Activated CD4-positive, CD25-positive, alpha-beta regulatory T cell treated with anti-CD3 and anti-CD28 coated beads, Interleukin-2, amount 50 U/mL, for 72 hours (primary cell): ENCODE data around the gene PEMT.

Experiments used
- DNase-seq: peaks from one replicate; pipeline ENCODE4 v3.0.0; 2021

Gene PEMT

DNA sequence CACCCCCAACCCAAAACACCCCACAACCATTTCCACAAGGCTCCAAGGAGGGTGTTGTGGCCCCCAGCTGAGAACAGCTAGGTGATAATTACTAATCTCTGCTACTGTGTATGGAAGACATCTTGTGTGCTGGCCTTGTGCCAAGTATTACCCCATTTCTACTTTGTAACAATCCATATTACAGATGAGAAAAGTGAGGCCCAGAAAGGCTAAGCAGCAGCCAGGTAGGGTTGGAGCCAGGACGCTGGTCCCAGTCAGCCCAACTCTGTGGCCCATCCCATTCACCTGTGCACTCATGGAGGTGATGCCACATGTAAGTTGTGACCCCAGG is 12.4 kb upstream of the PEMT start:
- no peak for DNase-seq

DNA sequence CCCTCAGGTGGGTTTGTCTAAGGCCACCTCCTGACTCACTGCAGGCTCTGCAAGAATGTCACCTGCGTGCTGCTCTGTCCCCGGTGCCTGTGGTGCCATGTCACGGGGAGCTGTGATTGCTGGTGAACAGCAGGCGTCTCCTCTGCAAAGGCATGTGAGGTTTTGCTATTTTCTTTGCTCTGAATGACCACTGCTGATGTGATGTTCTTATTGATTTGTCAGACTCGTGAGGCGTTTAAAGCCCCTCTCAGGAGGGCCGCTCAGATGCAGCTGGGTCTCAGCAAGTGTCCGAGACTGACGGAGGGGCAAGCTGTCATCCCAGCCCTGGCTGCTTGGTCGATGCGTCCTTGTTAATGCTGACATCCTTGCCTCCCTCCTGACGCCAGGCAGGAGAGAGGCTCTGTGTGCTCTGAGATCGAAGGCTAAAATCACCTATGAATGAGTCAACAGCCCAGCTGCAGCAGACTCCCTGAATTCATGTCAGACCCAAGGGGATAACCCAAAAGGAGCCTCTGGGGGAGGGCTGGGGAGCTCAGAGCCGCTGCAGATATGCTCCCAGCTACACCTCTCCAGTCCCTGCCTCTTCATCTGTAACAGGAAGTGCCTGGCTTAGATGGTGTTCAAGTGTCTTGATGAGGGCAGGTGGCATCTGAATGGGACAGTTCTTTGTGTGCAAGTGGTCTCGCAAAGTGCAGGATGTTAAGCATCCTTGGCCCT is 11.8 kb upstream of the PEMT start:
- DNase-seq = no peak

DNA sequence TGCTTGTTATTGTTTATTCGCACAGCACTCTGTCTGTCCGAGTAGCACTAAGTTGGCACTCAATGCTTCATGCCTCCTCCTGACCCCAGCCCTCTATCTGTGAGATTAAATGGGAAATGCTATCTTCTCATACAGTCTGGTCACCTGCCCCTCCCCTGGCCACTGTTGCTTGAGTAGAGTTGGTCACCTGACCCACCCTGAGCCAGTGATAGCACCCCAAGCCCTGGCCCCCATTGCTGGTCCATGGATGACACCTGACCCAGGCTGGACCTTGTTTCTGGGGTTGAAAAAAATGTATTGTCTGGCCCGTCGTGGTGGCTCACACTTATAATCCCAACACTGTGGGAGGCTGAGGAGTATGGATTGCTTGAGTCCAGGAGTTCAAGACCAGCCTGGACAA is 8.5 kb upstream of the PEMT start:
- no peak for DNase-seq

DNA sequence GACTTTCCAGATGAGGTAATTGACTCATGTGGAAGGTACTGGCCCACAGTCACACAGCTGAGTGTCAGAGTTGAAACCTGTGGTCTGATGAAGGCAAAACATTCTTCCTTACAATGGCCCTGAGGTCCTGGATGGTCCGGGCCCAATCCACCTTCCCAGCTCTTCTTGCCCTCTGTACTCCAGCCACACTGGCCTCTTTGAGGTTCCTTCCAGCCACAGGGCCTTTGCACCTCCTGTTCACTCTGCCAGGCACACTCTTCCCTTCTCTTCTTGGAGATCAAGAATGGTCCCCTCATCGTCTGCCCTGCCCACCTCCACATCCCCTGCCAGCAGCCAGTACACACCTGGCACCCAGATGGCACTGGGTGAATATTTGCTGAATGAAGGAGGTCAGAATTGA is 6.5 kb upstream of the PEMT start:
- DNase-seq = no peak

DNA sequence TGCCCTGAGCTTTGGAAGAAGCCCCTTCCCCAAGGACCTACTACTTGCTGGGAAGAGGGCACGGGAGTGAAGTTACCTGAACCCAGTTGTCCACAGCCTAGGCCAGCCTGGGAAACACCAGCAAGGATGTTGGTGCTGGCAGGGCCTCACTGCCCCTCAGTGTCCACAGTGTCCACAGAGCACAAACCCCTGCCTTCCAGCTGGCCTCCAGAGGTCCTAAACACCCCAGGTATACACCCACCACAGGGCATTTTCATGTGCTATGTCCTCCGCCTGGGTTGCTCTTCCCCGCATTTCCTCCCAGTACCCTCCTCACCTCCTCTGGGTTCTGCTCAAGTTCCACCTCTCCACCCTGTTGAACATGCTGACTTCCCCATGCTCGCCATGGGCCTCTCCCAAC is 4.2 kb upstream of the PEMT start:
- no peak for DNase-seq

DNA sequence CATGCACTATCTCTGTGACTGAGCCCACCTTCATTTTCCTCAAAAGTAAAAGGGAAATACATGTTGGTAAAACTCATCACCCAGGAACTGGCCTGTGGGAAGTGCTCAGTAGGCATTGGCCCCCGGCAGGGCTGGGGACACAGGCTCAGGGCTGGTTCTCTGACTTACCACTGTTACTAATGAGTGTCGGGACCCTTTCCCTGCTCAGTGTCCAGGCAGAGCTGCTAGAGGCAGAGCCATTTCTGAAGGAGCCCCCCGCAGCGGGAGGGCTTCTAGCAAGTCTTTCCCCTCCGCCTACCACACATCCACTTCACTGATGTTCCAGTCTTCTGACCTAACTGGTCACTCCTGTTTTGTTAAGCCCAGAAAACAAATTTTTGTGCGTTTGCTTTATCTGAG is 1.7 kb upstream of the PEMT start:
- no peak for DNase-seq

DNA sequence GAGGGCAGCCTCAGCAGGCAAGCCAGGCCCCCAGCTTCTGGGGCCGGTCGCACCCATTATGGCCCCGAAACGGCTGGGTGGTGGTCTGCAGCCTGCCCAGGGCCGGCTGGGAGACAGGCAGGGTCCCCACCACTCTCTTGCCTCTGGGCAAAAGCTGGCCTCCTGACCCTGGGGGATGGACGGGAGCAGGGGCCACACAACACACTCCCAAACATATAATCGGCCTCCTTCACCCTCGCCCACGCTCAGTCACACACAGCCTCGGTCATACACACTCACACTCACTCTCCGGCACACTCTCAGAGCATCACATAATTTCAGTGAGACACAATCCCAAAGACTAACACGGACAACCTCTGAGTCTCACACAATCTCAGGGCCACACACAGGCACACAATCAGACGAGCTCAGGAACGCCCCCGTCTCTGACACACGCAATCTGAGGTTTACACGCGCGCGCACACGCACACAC is 589 bp downstream of the PEMT start:
- DNase-seq = no peak

DNA sequence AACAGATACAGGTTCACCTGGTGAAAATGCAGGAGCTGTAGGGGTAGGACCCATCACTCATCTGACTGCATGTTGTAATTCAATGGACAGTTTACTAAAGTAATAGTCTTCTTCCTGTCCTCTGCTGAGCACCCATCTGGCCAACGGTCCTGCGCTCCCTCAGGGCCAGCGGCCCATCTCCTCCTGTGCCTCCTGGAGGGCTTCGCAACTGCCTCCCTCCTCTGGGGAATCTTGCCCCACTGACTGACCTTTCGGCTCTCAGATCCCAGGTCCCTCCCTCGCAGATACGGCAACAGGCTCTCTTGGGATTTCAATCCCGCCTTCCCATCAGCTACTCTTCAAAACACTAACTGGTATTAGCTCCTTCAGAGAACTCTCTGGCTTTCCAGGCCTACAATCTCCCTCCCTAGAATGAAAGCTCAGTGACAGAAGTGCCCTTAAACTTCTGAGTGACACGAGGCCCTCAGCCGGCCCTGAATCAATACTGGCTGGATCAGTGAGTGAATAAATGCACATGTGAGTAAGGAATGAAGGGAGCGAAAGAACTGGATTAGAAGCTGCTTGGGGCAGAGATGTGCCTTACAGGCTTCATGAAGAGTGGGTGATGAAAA is 1.3 kb downstream of the PEMT start:
- DNase-seq = no peak

DNA sequence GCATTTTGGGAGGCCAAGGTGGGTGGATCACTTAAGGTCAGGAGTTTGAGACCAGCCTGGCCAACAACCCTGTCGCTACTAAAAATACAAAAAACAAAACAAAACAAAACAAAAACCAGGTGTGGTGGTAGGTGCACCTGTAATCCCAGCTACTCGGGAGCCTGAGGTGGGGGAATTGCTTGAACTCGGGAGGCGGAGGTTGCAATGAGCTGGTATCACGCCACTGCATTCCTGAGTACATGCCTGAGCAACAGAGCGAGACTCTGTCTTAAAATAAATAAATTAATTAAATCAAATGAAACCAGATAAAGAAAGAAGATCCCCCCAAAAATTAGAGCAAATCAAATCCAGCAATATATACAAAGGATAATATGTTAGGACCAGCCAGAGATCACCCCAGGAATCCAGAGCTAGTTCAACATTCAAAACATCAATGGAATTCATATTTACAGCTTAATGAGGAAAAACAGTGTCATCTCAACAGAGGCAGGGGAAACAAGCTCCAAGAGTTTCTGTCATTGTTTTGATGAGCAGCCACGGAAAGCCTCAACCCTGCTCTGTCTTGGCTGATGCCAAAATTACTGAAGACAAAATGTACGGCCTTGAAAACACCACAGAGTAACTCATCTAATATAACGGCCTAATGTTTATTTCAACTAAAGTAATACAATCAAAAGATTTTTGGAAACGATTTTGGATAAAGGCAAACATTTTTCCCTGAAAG is 3.7 kb downstream of the PEMT start:
- no peak for DNase-seq

DNA sequence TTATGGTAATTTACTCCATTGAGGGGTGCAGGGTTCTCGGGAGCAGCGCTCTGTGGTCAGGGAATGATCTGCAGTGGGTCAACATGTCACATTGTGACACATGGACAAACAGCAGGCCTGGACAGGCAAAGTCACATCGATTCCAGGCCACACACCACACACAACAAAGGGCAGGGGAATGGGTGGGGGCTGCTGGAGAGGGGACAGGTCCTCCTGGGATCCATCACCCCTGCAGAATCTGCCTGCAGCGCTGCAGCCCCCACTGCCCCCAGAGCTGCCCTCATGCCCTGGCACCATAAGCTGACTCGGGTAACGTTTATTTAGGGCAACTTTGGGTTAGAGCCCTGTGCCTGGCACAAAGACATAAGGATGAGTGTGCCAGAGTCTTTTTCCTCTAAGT is 9.1 kb downstream of the PEMT start:
- no peak for DNase-seq

DNA sequence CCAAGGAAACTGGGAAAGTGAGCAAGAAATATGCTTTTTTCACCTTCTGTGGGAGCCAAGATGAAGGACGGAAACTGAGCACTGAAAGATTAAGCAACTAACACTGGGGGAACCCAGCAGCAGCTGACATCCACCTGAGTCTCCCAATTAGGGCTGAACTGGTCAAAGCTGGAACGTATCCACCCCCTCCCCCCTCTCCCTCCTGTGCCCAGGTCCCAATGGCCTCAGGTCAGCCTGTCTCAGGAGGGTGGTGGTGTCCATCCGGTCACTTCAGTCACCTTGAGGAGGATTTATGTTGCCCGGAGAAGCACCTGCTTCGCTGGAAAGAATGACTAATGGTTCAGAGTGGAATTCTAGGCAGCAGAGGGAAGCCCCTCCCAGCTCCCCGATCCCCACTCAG is 10.0 kb downstream of the PEMT start:
- DNase-seq = no peak

DNA sequence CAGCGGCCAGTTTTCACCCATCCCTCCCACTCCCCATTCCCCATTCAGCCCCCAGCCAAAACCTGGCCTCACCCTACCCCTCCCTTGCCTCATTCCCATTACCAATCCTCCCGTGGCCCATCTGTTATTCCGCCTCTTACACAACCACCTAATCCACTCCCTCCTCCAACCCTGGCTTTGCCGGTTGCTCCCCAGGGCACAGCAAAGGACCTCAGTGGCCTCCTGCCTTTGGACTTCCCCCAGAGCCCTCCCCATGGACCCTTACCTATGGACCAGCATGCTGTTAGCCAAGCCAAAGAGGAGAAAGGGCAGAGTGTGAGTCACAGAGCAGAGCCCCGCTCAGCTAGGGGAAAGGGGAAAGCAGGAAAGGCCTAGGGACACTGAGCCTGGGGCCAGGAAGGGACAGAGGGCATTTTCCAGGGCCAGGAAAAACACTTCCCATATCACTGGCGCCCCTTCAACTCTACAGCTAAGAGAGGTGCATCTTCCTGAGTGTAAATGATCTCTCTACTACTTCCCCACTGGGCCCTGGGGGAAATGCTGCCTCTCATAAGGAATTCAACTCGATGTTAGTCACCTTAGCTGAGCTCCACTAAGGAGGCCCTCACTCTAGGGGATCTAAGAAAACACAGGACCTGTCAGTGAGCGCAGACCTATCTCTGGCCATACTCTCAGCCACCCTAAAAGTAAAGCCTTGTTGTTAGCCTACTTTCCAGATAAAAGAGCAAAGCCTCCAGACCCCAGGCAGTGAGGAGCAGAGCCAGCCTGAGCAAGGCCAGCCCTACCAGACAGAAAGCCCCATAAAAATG is 10.6 kb downstream of the PEMT start:
- no peak for DNase-seq

DNA sequence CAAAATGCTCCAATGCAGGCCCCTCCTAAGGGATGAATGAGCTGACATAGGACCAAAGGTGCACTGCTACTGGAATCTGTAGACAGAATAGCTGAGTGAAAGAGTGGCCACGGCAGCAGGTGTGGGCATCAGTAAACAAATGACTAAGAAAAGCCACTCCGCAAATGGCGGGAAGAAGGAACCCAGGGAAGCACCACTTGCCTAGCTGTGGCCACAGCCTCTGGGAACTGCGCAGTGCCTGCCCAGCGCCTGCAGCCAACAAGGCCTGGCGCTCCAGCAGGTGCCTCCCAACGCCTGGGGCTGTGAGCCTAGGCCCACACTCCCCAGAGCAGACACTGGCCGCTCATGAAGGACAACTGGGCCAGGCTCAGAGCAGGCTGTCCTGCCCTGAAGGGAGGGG is 11.8 kb downstream of the PEMT start:
- no peak for DNase-seq

DNA sequence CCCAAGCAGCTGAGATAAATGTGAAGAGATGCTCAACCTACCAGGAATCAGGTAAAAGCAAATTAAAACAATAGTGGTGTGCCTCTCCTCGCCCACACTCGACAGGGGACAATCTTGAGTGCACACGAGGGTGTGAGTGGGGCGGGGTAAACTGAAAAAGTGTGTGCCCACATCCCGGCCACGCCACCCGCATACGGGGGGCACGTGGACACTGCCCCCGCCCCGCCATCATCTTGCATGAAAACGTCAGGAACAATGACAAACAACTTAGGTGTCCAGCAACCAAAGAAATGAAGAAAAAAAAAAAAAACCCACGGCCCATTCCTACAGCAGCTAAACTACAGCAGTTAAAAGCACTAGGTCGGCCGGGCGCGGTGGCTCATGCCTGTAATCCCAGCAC is 14.1 kb downstream of the PEMT start:
- DNase-seq = no peak

DNA sequence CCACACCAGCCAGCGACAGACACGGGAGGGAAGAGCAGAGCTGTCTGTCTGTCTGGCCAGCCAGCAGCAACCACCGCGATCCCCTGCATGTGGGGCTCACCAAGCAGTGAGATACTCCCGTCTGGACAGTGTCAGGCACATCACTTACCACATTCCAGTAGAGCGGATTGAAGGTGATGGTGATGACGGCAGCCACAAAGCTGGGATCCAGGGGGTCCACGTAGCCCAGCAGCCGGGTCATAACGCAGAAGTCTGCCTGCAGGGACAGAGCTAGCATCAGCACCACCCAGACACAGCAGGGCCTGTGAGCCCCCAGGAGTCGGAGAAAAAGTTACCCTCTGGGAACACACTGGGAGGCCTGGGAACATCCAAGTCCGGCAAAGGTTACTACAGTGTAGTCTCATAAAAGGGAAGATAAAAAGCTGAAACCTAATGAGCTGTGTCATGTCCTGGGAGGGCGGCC is 14.7 kb downstream of the PEMT start:
- no peak for DNase-seq

DNA sequence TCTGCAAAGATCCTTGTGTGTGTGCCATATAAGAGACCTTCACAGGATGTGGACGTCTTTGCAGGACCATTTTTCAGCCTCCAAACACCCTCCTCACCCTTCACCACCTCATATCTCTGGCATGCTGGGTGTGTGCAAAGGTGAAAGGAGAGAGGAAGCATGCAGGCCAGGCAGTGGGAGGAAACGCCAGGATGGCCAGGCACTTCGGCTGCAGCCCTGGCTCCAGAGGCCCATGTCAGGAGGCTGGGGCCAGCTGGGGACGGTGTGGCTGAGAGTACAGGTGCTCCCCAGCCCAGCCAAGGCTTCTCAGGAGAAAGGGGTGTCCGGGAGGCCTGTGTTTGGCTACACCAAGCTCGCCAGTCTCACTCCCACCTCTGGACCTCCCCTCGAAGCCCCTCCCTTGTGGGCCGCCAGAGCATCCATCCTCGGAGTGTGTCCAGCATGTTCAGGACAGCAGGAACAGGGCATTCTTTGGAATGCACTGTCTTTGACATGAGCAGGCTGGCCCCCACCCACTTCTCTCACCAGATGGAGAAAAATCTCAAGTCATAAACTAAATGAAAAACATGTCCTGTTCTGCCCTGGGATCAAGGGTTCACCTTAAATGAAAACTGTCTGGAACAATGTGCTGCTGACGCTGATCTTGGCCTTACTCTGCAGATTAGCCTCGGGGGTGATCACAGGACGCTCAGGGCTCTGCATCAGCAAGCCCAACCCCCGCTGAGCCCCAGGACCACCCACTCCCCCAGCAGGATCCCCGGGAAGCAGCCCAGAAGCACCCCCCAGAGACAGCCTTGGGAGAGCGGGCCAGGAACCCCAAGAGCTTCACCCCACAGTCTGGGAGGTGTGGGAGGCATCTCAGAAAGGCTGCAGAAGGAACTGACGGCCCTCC is 15.9 kb downstream of the PEMT start:
- DNase-seq = no peak

DNA sequence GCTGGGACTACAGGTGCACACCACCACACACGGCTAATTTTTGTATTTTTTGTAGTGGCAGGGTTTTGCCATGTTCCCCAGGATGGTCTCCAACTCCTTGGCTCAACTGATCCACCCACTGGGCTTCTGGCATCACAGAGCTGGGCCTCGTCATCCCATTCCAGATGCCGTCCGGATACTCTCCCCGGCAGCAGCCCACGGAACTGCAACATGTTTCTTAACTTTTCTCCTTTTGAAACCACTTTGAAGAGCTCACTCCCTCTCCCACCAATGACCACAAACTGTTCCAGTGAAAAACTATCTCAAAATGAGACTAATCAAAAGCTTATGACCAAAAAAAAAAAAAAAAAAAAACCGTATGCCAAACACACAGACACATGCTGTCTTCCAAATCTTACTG is 17.6 kb downstream of the PEMT start:
- DNase-seq = no peak

DNA sequence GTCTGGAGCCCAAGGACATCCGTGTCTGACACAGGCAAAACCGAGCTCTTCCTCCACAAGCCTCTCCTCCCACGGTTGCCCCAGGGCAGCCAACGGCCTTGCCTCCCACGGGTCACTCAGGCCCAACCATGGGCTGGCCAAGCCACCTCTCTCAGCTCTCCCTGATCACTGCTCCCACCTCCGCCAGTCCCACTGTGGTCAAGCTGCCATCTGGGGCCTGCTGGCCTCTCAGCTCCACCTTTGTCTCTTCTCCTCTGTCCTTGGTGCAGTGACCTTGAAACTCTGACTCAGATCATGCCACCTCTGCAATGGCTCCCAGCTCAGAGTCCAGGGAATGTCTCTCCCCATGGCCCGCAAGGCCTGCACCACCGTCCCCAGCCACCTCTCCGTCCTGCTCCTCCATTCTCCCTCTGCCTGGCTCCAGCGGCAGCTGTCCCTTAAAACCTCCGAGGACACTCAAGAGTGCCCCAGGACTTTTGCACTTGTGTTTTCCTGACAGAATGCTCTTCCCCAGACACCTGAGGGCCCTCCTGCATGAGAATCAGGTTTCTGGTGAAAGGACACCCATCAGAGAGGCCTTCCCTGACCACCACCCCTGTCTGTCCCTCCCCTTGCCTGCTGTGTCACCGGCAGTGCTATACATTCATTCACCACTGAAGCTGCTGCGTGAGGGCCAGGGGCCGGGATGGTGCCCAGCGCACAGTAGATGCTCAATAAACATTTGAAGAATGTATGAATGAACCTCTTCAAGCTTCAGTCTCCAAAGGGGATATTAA is 19.3 kb downstream of the PEMT start:
- no peak for DNase-seq

DNA sequence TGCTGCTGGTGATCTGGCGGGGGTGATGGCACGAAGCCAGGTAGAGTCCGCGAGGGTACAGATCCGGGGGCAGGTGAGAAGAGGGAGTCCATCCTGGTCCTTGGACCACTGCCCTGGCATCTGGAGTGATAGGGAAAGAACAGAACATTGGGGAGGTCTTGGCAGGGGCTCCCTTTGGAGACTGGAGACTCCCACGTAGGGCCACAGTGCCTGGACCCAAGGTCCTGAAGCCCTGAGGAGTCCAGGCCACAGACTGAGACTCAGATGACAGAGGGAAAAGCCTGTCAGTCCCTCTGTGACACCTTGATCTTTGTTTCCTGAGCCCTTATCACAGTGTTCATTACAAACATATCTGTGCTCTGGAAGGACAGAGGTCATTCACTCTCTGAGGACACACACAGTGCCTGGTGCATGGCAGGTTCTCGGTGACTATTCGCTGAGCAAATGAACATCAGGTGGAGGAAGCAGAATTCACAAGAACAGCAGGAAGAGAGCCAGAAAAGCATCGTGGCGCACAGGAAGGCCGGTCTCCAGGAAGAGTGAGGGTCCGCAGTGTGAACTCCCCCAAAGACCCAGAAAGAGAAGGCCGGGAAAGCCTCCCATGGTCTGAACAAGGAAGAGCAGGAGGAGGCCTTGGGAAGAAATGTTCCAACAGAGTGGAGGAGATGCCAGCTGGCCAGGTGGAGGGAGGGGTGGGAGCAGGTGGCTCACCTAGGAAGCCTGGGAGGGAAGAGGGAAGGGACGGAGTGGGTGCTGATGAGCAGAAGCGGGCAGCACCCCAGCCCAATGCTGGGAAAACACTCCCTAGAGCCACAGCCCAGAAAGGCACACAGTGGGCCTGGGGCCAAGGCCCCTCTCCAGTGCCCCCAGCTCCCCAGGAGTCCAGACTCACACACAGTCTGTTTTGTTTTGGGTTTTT is 20.5 kb downstream of the PEMT start:
- DNase-seq = no peak

DNA sequence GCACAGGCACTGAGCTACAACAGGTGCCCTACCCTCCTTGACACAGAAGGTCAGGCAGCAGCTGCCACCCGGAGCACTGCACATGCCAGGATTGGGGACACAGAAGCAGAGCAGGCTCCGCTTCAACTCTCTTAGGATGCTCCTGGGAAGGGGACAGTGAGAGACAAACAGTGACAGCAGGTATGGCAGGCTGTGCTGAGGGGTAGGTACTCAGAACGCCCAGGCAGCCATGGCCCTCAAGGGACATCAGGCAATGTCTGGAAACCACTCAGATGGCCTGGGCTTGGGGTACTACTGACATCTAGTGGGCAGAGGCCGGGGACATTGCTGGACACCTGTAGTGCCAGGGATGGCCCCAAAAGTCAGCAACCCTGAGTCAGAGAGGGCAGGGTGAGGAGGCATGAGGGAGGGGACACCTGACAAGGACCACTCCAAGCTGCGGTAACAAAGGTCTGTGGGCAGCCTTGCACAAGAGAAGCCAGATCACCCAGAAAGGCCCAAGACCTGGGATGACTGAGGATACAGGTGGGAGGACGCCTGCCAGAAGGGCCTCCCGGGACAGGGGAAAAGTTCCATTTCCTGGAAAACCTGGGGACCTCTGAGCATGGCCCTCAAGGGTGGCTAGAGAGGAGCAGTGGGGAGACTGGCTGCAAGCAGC is 21.2 kb downstream of the PEMT start:
- DNase-seq = no peak
